ENCODE data around the gene PIEZO1. TPM values are rescaled to one million over a fixed set of nuclear protein-coding genes. Genes with fewer than 3 reads are reported as not detected.

Gene PIEZO1
- total and polyA plus RNA-seq, 9 of the 15 experiments (the other 6 are each of a cell fraction or from before 2014, with no cell fraction given), result 3.6 to 432 (median 131) TPM

DNA sequence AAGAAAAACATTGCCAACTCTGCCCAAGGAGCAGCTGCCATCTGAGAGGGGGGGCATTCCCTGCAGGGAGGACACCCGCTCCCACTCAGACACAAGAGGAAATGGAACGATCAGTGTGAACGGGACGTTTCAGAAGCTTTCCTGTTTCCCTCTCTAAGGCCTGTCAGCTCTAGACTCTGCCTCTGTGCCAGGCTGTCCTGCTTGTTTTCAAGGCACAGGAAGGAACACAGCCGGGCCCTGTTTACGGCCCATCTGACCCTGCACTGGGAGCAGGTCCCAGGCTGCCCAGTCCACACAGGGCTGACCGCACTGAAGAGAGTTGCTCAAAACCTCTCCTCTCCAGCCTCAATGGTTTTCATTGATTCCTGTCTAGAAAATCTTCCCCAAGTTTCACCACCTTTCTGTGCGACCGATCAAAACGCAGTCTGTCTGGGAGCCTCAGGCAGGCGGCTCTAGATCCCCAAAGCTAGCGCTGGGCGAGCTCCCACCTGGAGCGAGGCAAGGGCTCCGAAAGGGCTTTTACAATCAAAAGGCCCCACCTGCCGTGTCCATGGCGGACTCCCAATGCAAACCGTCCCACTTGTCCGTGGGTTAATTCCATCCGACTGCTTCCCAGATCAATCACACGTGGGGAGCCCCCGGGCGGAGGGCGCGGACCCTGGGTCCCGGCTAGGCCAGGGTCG lies 1.5 kb downstream of the PIEZO1 start:
- Histone ChIP-seq H2AFZ (ENCODE audit: low read depth, low read length) (no peak overlapping the region), H3K9me1 (ENCODE audit: control insufficient read depth, insufficient read depth, low read length) (peaks cover 5% of the 10 kb centered on the region), H3K27me3 (ENCODE audit: control insufficient read depth in 2 of 2, insufficient read depth in 2 of 2, low read length in 2 of 2) (no peaks in the 10 kb centered on the region), H3K9me3 (replicated peaks; ENCODE audit: control insufficient read depth, insufficient read depth, low read depth, low read length) (no peaks in the 10 kb centered on the region), H4K20me1 (replicated peaks; ENCODE audit: control insufficient read depth, insufficient read depth, low read length) (peaks cover 27% of the 10 kb centered on the region; the same call in 1 of the 2 replicates), H3K4me3 (peak overlapping the region; percentile 70), H3K36me3 (ENCODE audit: control insufficient read depth, insufficient read depth, low read length) (peaks cover 31% of the 10 kb centered on the region), H3K9ac (ENCODE audit: insufficient read depth in 1 of 2, low read depth in 2 of 2, low read length in 2 of 2) (peak overlapping the region; percentile 90 to 99), H3K79me2 (ENCODE audit: control insufficient read depth, insufficient read depth, low read length) (peaks cover 72% of the 10 kb centered on the region), H3K4me1 (replicated peaks in 1 of 2; ENCODE audit: control insufficient read depth in 2 of 2, insufficient read depth in 2 of 2, low read length in 2 of 2) (peaks cover 45 to 78% of the 10 kb centered on the region in 2 experiments), H3K4me2 (ENCODE audit: insufficient read depth, low read length) (peak overlapping the region; percentile 78), H3K27ac (ENCODE audit: extremely low read depth, low read depth, low read length) (peak overlapping the region; percentile 93)
- peak; percentile 11 for FAIRE-seq
- 2% methylated on average over 27 of the region's 27 CpGs for WGBS (ENCODE audit: insufficient coverage, low coverage, missing lambda C conversion rate)
- ChIA-PET CTCF (ENCODE audit: low intra/inter-chr PET ratio) (interaction anchor here (0.5 to 3.3 kb wide), 4 partner anchors 27 to 46 kb away, joined by 4 to 51 read pairs (median 18); no protein-coding TSS in a partner anchor), POLR2A (interaction anchor here (0.5 to 7.0 kb wide), 10 partner anchors 12 to 724 kb away, joined by 3 to 124 read pairs (median 4); partner anchors contain the start of gene APRT)
- peak; percentile 4 for ATAC-seq
- BruUV-seq (replicated peaks), result TSS peak; percentile 42
- intact Hi-C loops (cut with micrococcal nuclease), result loop anchor here (1.0 to 2.0 kb wide), 4 partner anchors 9 to 47 kb away; no protein-coding TSS in a partner anchor
- DNase-seq (ENCODE audit: extremely low read depth in 1 of 4, low spot score in 3 of 4), result no peak
- in situ Hi-C loops (cut with MboI), result no loop called here
- 0 out of 2 replicates have a peak, but pooled peaks have one; percentile 34 for TF ChIP-seq PRMT5 (CRISPR knock-in tag; IDR thresholded peaks at IDR 0.05)
- TF ChIP-seq, protein P1, sequence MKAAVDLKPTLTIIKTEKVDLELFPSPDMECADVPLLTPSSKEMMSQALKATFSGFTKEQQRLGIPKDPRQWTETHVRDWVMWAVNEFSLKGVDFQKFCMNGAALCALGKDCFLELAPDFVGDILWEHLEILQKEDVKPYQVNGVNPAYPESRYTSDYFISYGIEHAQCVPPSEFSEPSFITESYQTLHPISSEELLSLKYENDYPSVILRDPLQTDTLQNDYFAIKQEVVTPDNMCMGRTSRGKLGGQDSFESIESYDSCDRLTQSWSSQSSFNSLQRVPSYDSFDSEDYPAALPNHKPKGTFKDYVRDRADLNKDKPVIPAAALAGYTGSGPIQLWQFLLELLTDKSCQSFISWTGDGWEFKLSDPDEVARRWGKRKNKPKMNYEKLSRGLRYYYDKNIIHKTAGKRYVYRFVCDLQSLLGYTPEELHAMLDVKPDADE (conservative IDR thresholded peaks at IDR 0.05; ENCODE audit: control insufficient read depth, low read depth, low read length), result 0 out of 2 replicates have a peak, but pooled peaks have one; percentile 12
- no peak for TF ChIP-seq HMBOX1 (IDR thresholded peaks at IDR 0.05)
- no peak for TF ChIP-seq ZNF324 (CRISPR knock-in tag; IDR thresholded peaks at IDR 0.05)
- TF ChIP-seq, protein P2, sequence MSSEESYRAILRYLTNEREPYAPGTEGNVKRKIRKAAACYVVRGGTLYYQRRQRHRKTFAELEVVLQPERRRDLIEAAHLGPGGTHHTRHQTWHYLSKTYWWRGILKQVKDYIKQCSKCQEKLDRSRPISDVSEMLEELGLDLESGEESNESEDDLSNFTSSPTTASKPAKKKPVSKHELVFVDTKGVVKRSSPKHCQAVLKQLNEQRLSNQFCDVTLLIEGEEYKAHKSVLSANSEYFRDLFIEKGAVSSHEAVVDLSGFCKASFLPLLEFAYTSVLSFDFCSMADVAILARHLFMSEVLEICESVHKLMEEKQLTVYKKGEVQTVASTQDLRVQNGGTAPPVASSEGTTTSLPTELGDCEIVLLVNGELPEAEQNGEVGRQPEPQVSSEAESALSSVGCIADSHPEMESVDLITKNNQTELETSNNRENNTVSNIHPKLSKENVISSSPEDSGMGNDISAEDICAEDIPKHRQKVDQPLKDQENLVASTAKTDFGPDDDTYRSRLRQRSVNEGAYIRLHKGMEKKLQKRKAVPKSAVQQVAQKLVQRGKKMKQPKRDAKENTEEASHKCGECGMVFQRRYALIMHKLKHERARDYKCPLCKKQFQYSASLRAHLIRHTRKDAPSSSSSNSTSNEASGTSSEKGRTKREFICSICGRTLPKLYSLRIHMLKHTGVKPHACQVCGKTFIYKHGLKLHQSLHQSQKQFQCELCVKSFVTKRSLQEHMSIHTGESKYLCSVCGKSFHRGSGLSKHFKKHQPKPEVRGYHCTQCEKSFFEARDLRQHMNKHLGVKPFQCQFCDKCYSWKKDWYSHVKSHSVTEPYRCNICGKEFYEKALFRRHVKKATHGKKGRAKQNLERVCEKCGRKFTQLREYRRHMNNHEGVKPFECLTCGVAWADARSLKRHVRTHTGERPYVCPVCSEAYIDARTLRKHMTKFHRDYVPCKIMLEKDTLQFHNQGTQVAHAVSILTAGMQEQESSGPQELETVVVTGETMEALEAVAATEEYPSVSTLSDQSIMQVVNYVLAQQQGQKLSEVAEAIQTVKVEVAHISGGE (CRISPR knock-in tag; IDR thresholded peaks at IDR 0.05), result peak in 1 of 3 experiments; percentile 86; a peak in 2 of 6 replicates
- 0 out of 2 replicates have a peak, but pooled peaks have one; percentile 59 for TF ChIP-seq AFF4 (CRISPR knock-in tag; IDR thresholded peaks at IDR 0.05)
- TF ChIP-seq KAT7 (CRISPR knock-in tag; IDR thresholded peaks at IDR 0.05; ENCODE audit: borderline replicate concordance), result peak; percentile 55; the same call in 1 of the 2 replicates
- TF ChIP-seq, protein P3, sequence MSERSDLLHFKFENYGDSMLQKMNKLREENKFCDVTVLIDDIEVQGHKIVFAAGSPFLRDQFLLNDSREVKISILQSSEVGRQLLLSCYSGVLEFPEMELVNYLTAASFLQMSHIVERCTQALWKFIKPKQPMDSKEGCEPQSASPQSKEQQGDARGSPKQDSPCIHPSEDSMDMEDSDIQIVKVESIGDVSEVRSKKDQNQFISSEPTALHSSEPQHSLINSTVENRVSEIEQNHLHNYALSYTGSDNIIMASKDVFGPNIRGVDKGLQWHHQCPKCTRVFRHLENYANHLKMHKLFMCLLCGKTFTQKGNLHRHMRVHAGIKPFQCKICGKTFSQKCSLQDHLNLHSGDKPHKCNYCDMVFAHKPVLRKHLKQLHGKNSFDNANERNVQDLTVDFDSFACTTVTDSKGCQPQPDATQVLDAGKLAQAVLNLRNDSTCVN (CRISPR knock-in tag; IDR thresholded peaks at IDR 0.05), result no peak
